ENCODE results near the gene HADHA. TPM values are rescaled to one million over a fixed set of nuclear protein-coding genes. Genes with fewer than 3 reads are reported as not detected.

The HADHA gene
- total RNA-seq, 1 experiment from 2014 or later = 118 TPM

GRCh38 chr2:26182441-26182840 lies 62.0 kb downstream of the HADHA start:
- H3K4me1 Mint-ChIP-seq = peaks cover 24% of the 10 kb centered on the region
- H3K4me3 Mint-ChIP-seq = no peak overlapping the region
- CTCF ChIA-PET = interaction anchor here (5.7 kb wide), 1 partner anchor 11 kb away, joined by 53 read pairs; the partner anchor contains the start of gene GAREM2
- H3K27ac Mint-ChIP-seq = no peak overlapping the region
- ATAC-seq (no peak), DNase-seq (ENCODE audit: low spot score) (no peak)
- POLR2A ChIA-PET = no interaction called here
- H3K9me3 Mint-ChIP-seq = no peaks in the 10 kb centered on the region
- H3K27me3 Mint-ChIP-seq (ENCODE audit: low read depth) = peaks cover 19% of the 10 kb centered on the region
- peaks cover 3% of the 10 kb centered on the region for H3K36me3 Mint-ChIP-seq
- TF ChIP-seq ATF1 (CRISPR knock-in tag; IDR thresholded peaks at IDR 0.05) = no peak
- TF ChIP-seq EMX1 (CRISPR knock-in tag; IDR thresholded peaks at IDR 0.05) = no peak
- no peak for TF ChIP-seq ZNF219 (CRISPR knock-in tag; IDR thresholded peaks at IDR 0.05; ENCODE audit: borderline replicate concordance)
- no peak for TF ChIP-seq PRRX2 (CRISPR knock-in tag; IDR thresholded peaks at IDR 0.05)
- TF ChIP-seq SP1 (CRISPR knock-in tag; conservative IDR thresholded peaks at IDR 0.05) = no peak
- no peak for TF ChIP-seq MXD4 (CRISPR knock-in tag; IDR thresholded peaks at IDR 0.05; ENCODE audit: borderline replicate concordance)
- TF ChIP-seq NFATC4 (CRISPR knock-in tag; IDR thresholded peaks at IDR 0.05) = no peak
- TF ChIP-seq HMGA2 (CRISPR knock-in tag; IDR thresholded peaks at IDR 0.05) = no peak
- no peak for TF ChIP-seq ZMAT4 (CRISPR knock-in tag; IDR thresholded peaks at IDR 0.05)
- TF ChIP-seq NR2C2 (CRISPR knock-in tag; IDR thresholded peaks at IDR 0.05) = no peak
- TF ChIP-seq IRF2 (CRISPR knock-in tag; IDR thresholded peaks at IDR 0.05; ENCODE audit: borderline replicate concordance, low read depth) = no peak

GRCh38 chr2:26179446-26179913 lies 65.0 kb downstream of the HADHA start:
- H3K4me1 Mint-ChIP-seq = peaks cover 26% of the 10 kb centered on the region
- H3K27me3 Mint-ChIP-seq (ENCODE audit: low read depth) = peaks cover 17% of the 10 kb centered on the region
- peaks cover 3% of the 10 kb centered on the region for H3K36me3 Mint-ChIP-seq
- no peaks in the 10 kb centered on the region for H3K9me3 Mint-ChIP-seq
- ChIA-PET POLR2A (interaction anchor here (0.5 kb wide), 1 partner anchor 30 kb away, joined by 3 read pairs; no protein-coding TSS in a partner anchor), CTCF (interaction anchor here (0.6 to 1.0 kb wide), 5 partner anchors 12 to 549 kb away, joined by 3 to 4 read pairs (median 4); no protein-coding TSS in a partner anchor)
- DNase-seq (ENCODE audit: low spot score) (peak; percentile 56), ATAC-seq (peak; percentile 54)
- no peak overlapping the region; the same call in 1 of the 2 replicates for H3K27ac Mint-ChIP-seq
- TF ChIP-seq ZNF281 (CRISPR knock-in tag; IDR thresholded peaks at IDR 0.05) (0 out of 2 replicates have a peak, but pooled peaks have one; percentile 35), MAX (CRISPR knock-in tag; IDR thresholded peaks at IDR 0.05) (peak; percentile 79; the same call in 1 of the 2 replicates), ZSCAN18 (CRISPR knock-in tag; IDR thresholded peaks at IDR 0.05) (no peak)
- peak overlapping the region; percentile 77 for H3K4me3 Mint-ChIP-seq

GRCh38 chr2:26178746-26179436 lies 65.5 kb downstream of the HADHA start:
- H3K4me3 Mint-ChIP-seq = peak overlapping the region; percentile 77
- DNase-seq (ENCODE audit: low spot score) = peak; percentile 47
- peaks cover 27% of the 10 kb centered on the region for H3K4me1 Mint-ChIP-seq
- H3K9me3 Mint-ChIP-seq = no peaks in the 10 kb centered on the region
- H3K27me3 Mint-ChIP-seq (ENCODE audit: low read depth) = peaks cover 18% of the 10 kb centered on the region
- ChIA-PET POLR2A (interaction anchor here (0.6 kb wide), 1 partner anchor 618 kb away, joined by 4 read pairs; no protein-coding TSS in a partner anchor), CTCF (interaction anchor here (0.6 to 1.0 kb wide), 4 partner anchors 12 to 550 kb away, joined by 3 to 4 read pairs (median 4); no protein-coding TSS in a partner anchor)
- no peak overlapping the region; the same call in 1 of the 2 replicates for H3K27ac Mint-ChIP-seq
- peaks cover 3% of the 10 kb centered on the region for H3K36me3 Mint-ChIP-seq
- peak; percentile 58 for ATAC-seq
- TF ChIP-seq KAT7 (CRISPR knock-in tag; IDR thresholded peaks at IDR 0.05; ENCODE audit: borderline replicate concordance) (peak; percentile 81; the same call in 1 of the 2 replicates), ESRRA (CRISPR knock-in tag; IDR thresholded peaks at IDR 0.05; ENCODE audit: borderline replicate concordance) (0 out of 2 replicates have a peak, but pooled peaks have one; percentile 32), ZNF281 (CRISPR knock-in tag; IDR thresholded peaks at IDR 0.05) (no peak), USF1 (CRISPR knock-in tag; IDR thresholded peaks at IDR 0.05) (0 out of 2 replicates have a peak, but pooled peaks have one; percentile 35), NR3C1 (CRISPR knock-in tag; conservative IDR thresholded peaks at IDR 0.05; ENCODE audit: low read depth) (0 out of 2 replicates have a peak, but pooled peaks have one; percentile 19), CREM (CRISPR knock-in tag; IDR thresholded peaks at IDR 0.05) (0 out of 2 replicates have a peak, but pooled peaks have one; percentile 18), E2F5 (CRISPR knock-in tag; IDR thresholded peaks at IDR 0.05) (0 out of 2 replicates have a peak, but pooled peaks have one; percentile 69), MYBL2 (CRISPR knock-in tag; IDR thresholded peaks at IDR 0.05) (0 out of 2 replicates have a peak, but pooled peaks have one; percentile 26)
